Activated T-cell treated with anti-CD3 and anti-CD28 coated beads for 24 hours (primary cell): Measurements from ENCODE around the gene NFIX.

ENCODE experiments used
- DNase-seq: peaks from one replicate; pipeline ENCODE4 v3.0.0-alpha.2; 2020; ENCODE audit warnings: low read depth

NFIX gene

GRCh38 chr19:13008926-13009787, 13.9 kb downstream of the NFIX start:
- no peak for DNase-seq

DNA sequence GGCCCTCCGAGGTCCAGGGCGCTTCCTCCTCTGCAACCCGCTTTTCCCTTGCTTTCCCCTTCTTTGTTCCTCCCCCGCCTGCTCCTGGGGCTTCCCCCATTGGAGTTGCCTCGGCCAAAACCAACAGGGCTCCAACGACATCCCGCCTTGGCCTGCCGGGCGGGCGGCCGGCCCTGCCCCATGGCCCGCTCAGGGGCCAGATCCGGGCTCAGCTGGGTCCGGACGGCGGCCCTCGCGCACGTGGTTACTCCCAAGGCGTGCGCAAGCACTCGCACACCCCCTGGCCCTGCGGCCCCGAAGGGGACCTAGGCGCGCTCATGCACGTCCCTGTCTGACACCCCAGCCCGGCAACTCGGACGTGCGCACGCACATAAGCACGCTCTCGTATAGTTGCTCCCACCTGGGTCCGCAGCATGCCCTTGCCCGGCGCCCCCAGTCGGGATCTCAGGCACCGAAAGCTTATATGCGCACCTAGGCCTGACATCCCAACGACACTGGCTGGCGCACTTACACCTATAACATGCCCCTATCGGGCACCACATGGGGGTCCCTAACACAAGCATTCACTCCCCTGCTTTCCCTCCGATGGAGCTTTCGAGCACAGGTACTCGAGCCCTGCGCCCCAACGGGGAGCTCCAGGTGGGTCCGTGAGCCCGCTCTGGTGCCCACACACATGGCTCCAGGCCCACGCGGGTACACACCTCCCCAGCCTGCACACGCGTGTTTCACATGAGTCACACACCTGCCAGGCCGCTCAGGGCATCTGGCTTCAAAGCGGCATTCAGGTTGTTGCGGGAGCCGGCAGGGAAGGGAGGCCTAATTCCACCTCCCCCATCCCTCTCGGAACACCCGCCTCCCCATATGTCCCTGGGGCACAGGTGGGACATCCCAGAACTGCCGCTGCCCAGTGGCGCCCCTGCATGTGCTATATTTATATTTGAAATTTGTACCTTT, 15.0 kb downstream of the NFIX start:
- DNase-seq = no peak

DNA sequence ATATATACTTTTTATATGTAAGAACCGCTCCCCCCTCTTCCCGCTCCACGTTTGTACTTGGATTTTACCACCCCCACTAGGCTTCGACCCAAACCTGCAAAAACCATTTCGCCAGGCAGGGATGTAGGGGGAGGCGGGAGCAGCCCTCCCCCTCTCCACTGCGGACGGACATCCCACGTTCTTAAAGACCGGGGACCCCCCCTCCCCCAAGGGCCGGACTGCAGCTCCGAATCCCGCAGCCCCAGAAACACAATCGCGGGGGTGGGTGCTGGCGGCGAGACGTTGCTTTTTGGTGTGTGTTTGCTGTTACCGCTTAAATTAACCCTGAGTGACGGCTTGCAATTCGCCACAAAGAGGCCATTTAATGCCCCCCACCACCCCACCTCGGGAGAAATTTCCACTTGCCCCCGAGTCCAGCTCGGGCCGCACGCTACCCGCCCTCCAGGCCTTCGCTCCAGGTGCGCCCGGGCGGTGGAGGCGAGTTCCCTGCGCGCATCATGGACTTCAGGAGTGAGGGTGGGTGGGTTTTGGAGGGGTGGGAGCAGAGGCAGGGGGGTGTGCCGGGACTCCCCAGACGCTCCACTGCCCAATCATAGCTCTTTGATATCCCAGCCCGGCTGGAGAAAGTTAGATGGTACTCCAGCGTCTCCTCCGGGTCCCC, 15.8 kb downstream of the NFIX start:
- no peak for DNase-seq

DNA sequence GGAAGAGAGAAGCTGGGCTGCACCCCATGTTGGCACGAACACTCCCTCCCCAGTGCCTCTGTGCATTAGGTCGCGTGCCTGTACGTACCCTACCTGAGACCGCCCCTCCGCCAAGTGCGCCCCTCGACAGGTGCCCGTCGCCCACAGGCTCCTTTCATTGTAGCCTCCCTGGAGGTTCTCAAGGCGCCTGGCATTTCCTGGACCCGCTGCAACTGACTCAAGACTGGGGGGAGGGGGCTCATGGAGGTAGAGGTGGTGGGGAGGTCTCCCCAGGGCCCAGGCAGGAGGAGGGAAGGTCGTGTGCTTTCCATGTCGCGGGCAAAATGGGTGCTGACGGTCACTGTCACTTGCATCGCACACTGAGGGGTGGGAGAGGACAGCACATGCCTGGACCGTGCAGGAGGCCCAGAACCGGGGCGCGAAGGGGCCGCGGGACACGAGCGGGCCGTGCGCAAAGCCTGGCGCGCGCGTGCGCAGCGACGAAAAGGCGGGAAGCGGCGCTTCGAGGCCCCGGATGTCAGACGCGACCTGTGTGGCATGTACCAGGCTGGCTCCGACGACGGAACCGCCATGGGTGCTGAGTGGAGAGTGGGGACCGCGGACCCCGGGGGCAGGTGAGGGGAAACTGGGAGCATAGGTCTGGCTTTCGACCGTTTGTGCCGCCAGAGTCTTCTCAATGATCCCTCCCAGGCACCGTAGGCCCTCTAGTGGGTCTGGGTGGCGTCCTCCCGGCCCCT, 16.5 kb downstream of the NFIX start:
- no peak for DNase-seq

DNA sequence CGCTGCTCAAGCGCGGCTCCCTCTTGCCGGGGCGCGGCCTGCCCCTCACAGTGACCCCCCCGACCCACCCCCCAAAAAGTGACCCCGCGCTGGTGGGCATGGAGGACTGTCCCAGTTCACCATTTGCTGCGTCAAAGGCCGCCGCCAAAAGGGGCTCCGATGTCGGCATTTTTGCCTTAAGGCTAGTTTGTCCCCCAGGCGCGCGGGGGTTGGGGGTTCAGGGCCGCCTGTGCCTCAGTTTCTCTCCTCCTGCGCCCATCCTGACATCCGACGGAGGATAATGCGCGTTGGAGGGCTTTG, 17.1 kb downstream of the NFIX start:
- DNase-seq = no peak

- no peak for DNase-seq
These were observed 17.7 kb downstream of the NFIX start for GRCh38 chr19:13012690-13013608.

- DNase-seq = no peak
These were observed 18.4 kb downstream of the NFIX start for GRCh38 chr19:13013649-13014048.

DNA sequence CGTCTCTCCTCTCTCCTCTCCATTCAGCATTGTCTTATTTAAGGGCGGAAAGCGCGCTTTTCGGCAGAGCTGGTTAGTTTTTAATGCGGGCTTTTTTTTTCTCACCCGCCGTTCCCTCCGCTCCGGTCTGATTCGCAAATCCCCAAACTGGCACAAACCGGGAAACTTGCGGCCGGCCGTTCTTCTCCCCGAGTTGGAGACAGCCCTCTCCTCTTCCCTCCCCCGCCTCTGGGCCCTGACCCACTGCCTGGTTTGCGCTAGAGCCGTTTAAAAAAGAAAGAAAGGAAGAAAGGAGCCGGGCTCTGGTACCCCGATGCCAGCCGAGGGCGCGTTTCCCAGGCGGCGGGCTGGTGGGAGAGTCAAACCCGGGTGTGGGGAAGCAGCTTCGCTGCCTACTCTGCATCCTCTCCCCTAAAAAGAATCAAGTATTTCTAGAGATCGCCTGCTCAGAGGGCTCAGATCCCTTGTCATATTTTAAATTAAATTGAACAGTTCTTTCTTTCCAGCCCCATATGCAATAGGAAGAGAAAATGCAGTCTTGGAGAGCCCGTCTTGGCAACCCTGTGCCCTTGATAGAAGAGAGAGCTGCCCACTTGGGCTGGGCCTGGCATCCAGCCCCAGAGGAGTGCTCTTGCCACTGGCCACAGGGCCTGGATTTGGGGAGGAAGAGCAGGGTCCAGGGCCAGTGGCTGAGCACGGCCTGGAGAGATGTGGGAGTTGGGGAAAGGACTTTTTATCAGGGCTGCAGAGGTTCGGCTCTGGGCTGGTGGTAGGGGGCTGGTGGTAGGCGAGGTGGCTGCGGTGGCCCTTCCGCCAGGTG, 19.0 kb downstream of the NFIX start:
- no peak for DNase-seq

- DNase-seq = no peak
These were observed 19.6 kb downstream of the NFIX start for GRCh38 chr19:13014921-13015280.

GRCh38 chr19:13015361-13016223, 20.3 kb downstream of the NFIX start:
- DNase-seq = no peak

- no peak for DNase-seq
These were observed 21.0 kb downstream of the NFIX start for GRCh38 chr19:13016245-13016627.

GRCh38 chr19:13016628-13017305, 21.5 kb downstream of the NFIX start:
- no peak for DNase-seq

DNA sequence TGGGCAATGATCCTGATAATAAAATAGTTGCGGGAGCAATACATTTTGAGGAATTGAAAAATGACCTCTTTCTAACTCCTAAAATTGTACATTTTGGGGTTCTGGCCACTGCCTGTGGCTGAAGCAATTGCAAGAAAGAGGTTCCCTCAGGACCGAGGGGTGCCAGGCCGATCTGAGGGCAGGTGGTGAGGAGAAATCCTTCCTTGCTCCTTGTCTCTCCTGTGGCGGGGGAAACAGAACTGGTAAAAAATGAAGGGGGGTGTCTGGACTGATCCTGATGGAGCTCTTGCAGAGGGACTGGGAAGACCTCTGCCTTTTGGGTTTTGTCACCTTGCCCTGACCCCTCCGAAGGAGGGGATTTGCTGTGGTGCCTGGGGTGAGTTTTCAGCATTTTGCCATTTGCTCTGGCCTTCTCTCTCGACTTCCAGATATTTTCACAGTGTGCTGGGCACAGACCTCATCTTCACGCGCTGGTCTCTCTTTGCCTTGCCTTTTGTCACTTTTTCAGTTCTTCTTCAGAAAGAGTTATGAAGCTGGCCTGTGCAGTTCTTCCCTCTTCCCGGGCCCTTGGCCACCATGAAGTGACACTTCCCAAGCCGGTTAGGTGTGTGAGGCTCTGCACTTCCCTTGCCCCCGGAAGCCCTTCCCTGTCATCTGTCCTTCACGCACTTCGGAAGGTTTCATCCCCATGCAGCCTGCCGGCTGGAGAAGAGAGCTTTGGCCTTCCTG, 22.2 kb downstream of the NFIX start:
- no peak for DNase-seq

GRCh38 chr19:13018035-13018914, 23.0 kb downstream of the NFIX start:
- no peak for DNase-seq

- no peak for DNase-seq
These were observed 24.1 kb downstream of the NFIX start for GRCh38 chr19:13019332-13019731.

- no peak for DNase-seq
These were observed 24.7 kb downstream of the NFIX start for GRCh38 chr19:13020002-13020414.
